Stimulated activated CD8-positive, alpha-beta memory T cell treated with anti-CD3 and anti-CD28 coated beads, Interleukin-4, amount 100 ng/mL, for 48 hours (primary cell): Measurements from ENCODE around the gene DPP10.
"Not testable (repeated sequence)": the region's sequence is repeated elsewhere in the genome, so short reads cannot be mapped to it uniquely, and the experiment has no call there.

Experiments
- DNase-seq: peaks from one replicate; pipeline ENCODE4 v3.0.0-alpha.2; 2020

The DPP10 gene

DNA sequence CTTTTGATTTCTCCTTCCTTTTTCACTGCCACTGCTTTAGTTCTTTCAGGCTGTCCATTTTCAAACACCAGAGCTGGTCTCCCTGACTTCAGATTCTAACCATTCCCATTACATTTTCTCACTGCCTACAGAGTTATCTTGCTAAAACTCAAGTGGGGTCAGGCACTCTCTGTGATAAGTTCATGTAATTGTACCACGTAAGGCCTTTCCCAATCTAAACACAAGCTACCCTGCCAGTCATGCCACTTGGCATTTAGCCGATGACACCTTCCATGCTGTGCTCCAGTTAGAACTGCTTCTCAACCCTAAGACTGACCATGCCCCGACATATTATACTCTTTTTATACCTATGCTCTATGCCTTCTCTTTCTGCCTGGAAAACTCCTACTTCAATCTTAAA is 592.4 kb downstream of the DPP10 start:
- DNase-seq, result no peak

DNA sequence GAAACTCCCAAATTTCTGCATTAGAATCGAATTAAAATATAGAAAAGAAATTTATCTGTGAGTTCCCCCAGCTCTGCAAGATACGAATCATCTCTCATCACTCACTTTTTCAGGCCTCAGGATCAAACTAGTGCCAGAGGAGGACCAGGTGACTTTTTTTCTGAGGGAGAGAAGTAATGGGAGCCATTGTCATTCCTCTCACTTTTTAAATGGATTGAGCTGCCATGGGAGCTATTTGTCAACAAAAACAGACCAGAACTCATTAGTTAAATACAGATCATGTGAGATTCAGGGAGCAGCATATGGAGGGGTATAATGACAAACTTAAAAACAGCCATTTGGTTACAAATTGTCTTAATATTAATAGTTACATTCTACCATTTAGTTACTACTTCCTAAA is 594.4 kb downstream of the DPP10 start:
- DNase-seq, result no peak

DNA sequence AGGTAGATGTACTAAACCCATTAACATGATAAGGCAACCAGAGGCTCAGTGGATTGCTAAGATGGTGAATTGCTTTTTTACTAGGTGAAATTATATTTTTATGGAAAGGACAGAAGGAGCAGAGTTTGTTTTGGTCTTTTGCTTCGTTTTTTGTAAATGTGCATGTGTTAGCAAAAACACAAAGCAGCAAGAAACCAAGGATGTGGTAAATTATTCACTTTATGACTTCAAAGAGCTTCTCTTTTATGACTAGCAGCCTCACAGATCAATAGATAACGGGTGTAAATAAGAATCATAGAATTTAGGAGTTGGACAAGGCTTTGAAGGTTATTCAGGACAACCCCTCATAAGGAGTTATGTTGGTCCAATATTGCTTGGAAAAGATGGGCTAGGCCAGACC is 615.0 kb downstream of the DPP10 start:
- no peak for DNase-seq

DNA sequence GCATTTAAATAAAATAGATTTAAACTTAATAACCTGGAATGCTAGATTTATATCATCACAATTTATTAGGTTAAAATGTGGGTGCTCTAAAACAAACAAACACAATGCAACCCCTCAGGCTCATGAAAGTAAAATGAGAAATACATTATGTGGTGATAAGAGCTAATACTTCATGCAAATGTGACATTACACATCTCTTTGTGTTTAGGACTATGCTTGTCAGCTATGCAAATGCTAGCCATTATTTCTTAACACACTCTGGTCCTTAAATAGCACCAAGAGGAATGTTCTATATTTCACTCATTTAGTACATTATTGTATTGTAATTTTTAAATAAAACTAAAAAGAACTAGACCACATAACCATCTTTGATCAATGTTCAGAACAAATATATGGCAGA is 627.6 kb downstream of the DPP10 start:
- DNase-seq, result no peak

DNA sequence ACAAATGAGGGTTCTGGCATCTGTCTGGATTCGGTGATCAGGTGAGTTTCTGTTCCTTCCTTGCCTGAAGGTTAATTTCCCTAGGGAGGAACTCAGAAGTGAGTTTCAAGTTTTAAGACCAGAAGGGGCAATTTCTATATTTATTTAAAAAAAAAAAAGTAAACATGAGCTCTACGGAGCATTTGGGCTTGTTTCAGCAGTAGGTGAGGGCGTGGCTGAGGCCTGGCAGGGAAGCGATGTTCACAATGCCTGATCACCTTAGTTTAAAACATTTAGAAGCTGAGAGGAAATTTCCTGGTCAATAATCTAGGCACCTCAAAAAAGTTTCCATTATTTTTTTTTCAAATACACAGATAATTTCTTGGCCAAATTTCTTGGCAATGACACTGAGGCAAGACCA is 629.1 kb downstream of the DPP10 start:
- DNase-seq, result no peak

DNA sequence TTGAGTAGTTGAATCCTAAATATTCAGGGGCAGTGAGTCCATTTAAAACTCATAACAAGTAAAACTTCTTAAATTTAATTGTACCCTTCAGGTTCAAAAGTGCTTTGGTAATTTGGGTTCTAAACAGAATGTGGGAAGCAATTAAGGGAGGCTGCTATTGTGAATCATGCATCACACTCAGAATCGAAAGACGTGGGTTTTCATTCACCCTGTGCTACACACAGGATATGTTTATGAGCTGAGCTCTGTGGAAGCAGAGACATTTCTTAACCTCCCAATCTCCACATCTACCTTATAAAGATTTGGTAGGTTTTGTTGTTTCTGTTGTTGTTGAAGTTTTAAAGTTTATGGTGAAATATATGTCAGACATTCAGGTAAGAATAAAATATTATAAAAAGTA is 633.4 kb downstream of the DPP10 start:
- no peak for DNase-seq

DNA sequence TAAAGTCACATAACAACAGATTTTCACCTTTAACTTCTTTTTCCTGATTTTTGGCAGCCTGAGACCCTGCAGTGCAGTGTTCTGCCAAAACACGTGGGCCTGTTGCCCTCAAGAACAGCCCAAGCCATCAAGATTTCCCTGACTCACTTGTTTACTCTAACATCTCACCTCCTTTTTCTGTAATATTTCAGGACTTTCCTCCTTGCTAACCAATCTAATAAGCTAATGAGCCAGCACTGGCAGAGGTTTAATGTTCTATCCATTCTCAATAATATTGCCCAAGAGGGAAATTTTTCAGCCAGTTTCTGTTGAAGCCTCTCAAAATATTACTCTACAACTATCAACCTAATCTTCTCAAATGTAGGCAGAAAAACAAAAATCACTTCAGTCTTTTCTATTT is 635.2 kb downstream of the DPP10 start:
- DNase-seq, result no peak

DNA sequence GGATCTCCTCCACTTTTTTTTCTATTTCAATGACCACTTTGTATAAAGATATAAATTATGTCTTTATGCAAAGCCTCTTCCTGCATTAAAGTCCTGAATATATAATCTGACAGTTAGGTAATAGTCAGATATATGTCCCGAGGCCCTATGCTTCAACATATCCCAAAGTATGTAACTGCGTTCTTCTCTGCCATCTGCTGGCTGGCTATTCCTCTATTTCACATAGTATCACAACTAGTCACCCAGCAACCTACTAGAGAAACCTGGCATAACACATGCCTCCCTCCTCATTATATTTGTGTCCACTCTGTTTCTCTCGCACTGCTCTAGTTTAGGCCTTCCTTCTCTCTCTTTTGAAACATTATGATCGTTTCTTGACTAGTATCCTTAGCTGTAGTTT is 640.8 kb downstream of the DPP10 start:
- no peak for DNase-seq

DNA sequence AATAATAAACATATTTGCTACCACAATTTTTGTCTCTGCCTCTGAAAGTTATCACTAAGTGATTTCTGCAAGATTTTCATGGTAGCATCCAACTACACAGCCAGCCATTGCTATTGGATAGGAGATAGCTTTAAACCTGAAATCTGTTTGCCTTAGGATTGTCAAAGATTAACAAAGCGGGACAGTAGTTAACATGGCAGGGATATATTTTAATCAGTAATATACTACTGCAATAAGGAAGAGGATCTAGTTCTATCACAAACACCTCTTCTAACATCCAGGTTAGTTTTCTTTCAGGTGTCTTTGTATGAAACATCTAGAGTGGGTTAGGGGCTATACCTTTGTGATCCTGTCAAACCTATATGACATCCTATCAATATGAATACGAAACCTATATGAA is 641.3 kb downstream of the DPP10 start:
- DNase-seq, result no peak

DNA sequence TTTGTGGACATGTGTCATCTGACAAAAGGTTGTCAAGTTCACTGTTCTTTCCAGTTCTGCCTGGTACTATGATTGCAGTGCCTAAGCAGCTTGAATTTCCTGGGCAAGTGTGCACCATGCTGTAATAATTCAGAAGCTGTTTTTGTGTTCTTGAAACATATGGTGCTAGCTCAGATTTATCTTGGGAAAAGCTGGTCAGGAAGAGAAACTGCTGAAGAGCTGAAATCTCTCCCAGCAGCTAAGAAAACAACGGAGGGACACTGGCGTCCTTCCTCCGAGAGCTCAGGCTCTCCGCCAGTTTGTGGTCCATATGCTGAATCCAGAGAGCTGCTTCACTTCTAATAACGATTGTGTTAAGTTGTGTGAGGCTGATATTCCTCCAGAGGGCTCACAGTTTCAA is 642.0 kb downstream of the DPP10 start:
- DNase-seq, result no peak

DNA sequence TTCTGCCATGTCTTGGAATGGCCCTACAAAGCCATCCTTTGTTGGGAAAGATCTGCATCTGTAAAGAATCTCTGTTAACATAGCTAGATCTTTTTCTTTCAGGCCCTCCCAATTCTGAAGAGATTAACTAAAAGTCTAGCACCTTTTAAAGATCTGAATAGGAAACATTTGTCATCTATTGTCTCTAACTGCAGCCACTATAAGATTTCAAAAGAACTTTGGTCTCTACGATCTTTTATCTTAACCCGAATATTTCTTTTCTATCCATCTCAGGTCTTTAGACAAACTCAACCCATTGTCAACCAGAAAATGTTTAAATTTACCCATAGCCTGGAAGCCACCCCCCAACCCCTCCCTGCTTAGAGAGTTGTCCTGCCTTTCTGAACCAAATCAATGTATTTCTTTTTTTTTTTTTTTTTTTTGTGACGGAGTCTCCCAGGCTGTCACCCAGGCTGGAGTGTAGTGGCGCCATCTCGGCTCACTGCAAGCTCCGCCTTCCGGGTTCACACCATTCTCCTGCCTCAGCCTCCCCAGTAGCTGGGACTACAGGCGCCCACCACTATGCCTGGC is 643.7 kb downstream of the DPP10 start:
- not testable (repeated sequence) for DNase-seq

DNA sequence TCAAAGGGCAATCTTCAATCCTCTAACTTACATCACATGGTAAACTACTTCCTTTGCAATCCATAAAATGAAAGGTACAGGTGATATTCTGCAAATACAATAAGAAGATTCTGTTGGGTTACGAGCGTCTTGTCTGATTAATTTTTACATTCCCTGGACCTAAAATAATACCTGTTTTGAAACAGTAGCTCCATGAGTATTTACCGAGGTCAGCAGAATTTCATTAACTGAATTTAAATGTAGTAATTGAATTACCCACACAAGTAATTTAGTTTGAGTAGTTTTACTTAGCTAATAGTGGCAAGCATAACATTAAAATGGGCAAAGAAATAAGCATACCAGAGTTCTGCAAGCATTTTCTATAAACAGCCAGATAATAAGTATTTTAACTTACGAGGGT is 652.0 kb downstream of the DPP10 start:
- DNase-seq, result no peak

DNA sequence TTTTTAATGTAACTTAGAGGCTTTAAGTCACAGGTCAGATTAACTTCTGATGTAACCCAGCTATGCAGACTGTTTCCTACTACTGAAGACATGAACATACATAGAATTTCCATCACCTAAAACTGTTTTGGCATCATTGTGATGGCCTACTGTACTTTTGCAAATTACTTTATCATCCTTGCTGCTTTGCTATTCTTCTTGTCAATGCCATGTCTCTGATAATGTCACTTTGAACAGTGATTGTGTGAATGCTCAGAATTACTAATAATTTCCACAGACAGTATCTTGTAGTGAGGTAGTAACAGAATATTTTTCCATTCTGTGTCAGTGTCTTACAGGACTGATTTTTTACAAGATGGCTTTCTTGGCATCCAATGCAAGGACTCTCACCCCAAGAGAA is 663.5 kb downstream of the DPP10 start:
- no peak for DNase-seq

DNA sequence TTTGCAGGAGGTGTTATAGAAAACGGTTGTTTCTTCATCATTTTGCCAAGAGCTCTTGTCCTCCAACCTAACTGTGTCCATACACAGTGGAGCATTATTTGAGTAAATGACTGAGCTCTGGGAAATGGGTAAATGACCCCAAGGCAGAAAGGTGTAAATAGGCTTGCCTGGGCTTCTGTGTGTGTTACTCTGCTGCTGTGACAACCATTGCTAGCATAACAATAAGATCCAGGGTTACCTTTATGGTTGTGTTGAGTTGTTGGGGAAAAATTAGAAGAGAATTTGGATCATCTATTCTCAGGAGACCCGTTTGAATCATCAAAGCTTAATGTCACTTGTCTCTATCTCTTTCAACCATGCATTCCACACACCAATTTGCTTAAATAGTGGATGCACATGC is 672.7 kb downstream of the DPP10 start:
- no peak for DNase-seq

DNA sequence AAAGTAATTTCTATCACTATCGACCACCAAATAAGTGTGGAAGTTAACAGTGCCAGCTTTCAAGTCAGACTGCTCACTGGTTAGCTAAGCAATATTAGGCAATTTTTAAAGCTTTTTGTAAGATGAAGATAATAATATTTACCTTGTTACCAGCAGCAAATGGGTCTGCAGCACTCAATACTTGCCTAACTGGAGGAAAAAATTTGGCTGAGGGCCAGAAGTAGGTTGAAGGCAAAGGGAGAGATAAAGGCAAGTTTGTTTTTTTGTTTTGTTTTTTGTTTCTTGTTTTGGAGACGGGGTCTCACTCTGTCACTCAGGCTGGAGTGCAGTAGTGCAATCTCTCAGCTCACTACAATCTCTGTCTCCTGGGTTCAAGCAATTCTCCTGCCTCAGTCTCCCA is 675.9 kb downstream of the DPP10 start:
- no peak for DNase-seq

DNA sequence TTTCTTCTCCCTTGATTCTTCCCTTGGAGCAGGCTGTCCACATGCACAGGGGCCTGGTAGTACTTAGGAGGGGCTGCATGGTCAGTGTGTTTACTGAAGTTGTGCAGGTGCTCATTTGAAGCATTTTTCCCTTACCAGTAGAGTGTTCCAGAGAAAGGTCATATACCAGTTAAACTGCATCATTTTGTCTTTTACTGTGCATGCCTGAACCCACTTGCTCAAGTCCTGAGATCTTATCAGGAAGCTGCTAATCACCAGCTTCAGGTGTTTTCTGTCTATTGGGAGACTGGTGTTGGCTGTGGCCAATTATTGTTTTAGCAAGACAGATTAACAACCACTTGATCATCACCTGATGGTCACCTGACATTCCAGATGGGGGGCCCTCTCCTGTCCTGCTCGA is 676.6 kb downstream of the DPP10 start:
- no peak for DNase-seq

DNA sequence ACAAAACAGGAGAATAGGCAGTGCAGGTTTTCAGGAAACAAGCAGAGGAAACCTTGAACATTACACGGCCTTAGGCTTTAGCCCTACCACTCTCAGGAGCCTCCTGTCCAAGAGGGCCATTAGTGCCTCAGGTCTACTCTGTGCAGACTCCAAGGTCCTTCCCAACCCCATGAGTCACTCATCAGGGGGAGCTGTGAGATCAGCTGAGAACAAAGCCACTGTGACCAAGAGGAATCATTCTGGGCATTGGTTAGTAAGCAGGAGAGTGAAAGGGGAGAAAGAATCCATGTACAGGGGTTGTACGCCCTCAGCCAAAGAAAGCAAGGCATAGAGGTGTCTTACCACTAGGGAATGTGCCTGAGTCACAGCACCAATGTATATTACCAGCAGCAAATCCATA is 680.3 kb downstream of the DPP10 start:
- DNase-seq, result no peak

DNA sequence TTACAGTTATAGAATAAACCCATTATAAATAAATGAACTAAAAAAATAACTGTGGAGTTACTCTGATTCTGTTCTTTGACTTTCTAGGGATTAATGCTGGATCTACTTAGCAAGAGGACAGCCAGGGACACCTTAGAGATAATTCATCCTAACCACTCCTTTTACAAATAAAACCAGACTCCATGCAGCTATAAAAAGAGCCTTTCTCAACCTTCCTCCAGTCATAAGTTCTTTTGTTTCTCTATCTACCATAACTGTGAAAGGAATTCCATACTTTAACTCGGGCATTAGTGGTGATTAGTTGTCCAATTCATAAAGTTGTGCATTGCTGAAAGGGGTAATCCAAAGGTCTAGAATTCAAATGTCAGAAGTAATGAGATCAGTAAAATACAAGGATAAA is 682.4 kb downstream of the DPP10 start:
- no peak for DNase-seq

DNA sequence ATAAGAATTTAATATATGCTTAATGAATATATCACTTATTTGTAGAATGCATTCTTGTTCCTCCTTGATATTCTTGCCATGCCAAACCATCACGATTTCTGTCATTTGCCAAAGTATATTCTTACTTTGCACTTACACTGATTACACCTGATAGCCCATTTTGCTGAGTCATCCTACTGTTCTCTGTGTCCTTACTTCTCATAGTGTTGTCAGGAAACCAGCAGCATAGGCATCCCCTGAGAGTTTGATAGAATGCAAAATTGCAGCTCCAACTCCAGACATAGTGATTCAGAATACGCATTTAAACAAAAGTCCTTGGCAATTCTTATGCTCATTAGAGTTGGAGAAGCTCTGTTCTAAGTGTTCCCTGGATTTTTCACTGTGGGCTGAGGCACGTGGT is 687.1 kb downstream of the DPP10 start:
- no peak for DNase-seq

DNA sequence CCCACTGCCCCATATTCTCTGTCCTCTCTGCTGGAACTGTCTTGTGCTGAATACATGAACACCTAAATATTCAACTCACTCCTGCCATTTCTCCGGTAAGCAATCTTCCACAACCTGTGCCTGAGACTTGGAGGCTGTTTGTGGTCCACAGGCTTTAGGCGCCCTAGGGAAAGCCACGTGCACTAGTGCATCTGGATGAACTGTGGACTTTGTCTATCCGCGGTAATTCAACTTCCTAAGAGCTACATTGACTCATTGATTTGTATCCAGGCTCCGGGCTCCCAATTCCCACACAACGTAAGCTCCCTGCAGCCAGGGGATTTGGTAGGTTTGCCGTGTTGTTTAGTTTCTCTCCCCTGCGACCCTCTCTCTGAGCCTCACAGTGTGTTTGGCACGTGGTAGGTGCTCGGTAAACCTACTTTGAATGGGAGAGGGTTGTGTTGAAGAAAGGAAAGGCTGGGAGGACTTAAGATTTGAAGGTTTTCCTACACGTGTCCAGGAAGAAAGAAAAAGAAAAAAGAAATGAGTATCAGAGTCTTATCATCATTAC is 718.2 kb downstream of the DPP10 start:
- no peak for DNase-seq

DNA sequence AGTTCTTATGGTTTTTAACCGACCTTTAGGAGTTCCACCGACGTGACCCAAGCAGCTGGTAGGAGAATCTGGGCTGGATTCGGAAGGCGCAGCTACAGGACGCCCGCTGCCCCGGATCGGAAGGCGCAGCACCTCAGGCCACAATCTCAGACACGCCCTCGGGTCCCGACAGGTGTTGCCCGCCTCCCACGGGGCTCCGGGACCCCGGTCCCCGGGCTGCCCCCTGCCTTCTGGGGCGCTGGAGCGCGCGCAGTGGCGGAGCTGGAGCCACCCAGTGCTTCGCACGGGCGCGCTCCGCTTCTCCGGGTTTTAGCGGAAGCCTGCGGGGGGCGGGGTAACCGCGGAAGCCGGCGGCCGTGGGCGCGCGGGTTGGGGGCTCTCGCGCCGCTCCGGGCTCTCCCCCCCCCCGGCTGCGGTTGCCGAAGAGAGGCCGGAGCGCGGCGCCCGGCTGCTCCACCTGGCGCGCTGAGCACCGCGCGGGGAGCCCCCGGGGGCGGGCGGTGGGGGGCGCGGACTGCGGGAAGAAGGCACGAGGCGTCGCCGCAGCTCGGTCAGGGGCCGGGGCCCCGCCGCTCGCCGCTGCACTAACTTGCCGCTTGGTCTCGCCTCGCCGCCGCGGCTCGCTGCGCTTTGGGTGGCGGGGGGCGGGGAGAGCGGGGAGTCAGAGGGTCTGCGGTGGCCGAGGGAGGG is 718.8 kb downstream of the DPP10 start:
- DNase-seq, result no peak

DNA sequence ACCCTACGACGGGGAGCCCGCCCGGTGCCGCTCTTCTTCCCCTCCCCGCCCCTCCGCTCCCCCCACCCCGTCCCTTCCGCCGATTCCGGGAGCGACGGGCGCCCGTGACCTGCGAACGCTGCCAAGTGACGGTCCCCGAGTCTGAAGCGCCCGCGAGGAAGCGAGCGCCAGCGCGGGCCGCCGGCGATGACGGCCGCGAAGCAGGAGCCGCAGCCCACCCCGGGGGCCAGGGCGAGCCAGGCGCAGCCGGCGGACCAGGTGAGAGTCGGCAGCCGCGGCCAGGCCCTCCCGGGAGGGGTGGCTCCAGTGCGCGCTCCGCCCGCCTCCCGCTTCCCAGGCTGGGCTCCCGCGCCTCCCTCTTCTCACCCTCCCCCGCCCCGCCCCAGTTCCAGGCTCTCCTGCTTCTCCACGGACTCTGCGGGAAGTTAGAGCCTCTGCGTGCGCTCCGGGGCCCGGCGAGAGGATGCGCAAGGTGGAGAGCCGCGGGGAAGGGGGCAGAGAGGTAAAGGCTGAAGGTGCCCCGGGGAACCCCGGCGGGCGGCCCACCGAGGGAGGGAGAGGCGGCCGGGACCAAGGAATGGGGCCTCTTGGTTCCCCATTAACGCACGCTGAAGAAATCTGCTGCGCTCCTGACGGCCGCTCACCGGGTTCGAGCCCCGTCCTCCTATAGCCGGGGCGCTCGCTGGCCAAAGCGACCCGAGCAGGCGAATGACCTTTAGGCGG is 719.5 kb downstream of the DPP10 start:
- no peak for DNase-seq

DNA sequence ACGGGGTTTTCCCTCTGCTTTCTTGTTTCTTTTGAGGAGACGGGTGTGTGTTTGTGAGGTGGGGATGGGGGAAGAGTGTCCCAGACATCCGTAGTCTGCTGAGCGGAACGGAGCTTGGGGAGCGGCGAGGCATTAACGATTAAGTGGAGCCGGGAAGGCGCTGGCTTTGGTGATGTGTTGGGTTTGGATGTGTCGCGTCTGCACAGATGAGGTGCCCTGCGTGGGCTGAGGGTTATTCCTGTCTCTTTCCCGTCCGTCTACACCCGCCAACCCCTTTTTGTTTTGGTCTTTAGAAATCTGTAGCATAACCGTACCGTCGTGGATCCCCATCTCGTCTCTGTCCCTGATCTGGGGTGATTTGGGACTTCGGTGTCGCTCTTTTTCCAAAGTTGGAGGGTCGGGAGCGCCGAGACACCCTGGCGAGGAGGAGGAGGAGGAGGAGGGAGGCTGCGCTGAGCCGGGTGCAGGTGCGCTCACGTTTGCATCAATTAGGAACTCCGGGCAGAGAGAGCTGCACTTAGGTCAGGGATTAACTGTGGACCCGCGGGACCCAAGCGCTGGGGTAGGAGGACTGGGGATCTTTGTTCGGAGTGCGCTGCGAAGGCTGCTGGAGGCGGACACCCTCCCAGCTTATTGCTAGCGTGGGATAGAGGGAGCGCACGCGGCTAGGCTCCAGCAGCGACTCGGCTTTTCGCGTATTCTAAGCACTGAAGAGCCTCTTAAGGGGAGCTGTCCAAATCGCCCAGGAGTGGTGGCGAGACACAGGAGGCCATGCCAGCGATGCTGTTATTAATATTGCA is 720.3 kb downstream of the DPP10 start:
- no peak for DNase-seq

DNA sequence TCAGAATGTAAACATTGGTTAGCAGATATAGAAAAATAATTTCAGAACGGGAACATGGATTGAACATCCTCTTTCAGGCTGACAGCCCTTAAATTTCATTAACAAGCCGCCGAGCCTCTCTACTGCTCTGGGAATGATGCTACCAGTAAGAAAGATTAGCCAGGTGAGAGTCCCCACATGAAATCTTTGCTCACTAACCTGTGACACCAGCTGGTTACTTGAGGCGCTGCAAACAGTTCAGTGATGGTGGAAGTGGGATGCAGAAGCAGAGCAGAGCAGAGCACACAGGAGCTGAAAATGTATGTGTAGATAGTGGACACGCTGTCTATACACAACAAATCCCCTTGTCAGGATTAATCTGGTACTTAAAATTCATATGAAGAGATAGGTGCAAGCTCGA is 721.1 kb downstream of the DPP10 start:
- no peak for DNase-seq
